Uterus (tissue), 2 donors: ENCODE data around the gene PAPLN.

Source experiments
- POLR2A ChIP-seq, 2 donors: fragments of 450-650 bp; IDR thresholded peaks; one replicate each; pipeline ENCODE4 v1.6.1; 2016; ENCODE audit warnings: antibody characterized with exemption in 2 of 2, mild to moderate bottlenecking in 1 of 2, moderate library complexity in 1 of 2
- TF ChIP-seq, protein P1 (sequence below), 4 experiments: fragments of 200-600 bp in 2 of 4; fragments of 450-650 bp in 2 of 4; sonication (generic) in 2 of 4; IDR thresholded peaks; one replicate each; pipeline ENCODE4 v1.5.1; 2016 to 2019; ENCODE audit warnings: antibody characterized with exemption in 4 of 4, mild to moderate bottlenecking in 2 of 4, moderate library complexity in 1 of 4

DNA sequence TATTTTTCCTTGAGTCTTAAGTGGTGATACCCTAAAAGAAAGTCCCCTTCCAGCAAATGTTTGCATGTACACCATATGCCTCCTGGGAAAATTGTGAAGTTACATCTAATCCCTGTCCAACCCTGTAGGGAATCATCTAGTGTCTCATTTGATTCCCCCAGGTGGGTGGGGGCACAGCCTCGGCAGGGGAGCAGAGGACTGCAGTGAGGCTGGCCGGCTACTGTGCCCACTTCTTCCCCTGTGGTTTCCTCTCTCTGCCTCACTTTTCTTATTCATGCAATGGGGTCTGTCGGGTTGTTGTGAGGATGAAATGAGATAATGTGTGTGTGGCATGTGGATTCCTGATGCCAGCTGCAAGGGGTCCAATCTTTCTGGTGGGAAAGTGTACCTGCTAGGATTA lies 6.0 kb downstream of the PAPLN start:
- no peak for TF ChIP-seq POLR2A (IDR thresholded peaks at IDR 0.05)
- TF ChIP-seq, protein P1, sequence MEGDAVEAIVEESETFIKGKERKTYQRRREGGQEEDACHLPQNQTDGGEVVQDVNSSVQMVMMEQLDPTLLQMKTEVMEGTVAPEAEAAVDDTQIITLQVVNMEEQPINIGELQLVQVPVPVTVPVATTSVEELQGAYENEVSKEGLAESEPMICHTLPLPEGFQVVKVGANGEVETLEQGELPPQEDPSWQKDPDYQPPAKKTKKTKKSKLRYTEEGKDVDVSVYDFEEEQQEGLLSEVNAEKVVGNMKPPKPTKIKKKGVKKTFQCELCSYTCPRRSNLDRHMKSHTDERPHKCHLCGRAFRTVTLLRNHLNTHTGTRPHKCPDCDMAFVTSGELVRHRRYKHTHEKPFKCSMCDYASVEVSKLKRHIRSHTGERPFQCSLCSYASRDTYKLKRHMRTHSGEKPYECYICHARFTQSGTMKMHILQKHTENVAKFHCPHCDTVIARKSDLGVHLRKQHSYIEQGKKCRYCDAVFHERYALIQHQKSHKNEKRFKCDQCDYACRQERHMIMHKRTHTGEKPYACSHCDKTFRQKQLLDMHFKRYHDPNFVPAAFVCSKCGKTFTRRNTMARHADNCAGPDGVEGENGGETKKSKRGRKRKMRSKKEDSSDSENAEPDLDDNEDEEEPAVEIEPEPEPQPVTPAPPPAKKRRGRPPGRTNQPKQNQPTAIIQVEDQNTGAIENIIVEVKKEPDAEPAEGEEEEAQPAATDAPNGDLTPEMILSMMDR (IDR thresholded peaks at IDR 0.05), result no peak
